HepG2 (cell line): ENCODE results near the gene KSR1. TPM values are rescaled to one million over a fixed set of nuclear protein-coding genes. Genes with fewer than 3 reads are reported as not detected.

Experiments used
- ATAC-seq: fragments of 200-7000 bp; cut with Tn5 transposase; 3 replicates; pipeline ENCODE4 v1.9.1; 2020; ENCODE audit warnings: mild to moderate bottlenecking, moderate library complexity
- BruUV-seq: library from RNA; stranded (reverse); fragments of 400-500 nt; replicated peaks from 2 replicates; lab custom pipeline; 2021; lab: Mats Ljungman, UMichigan
- CTCF ChIA-PET: fragments of 300-600 bp; formaldehyde crosslinking; extraction: SDS; loops from one replicate; lab custom pipeline; 2021; ENCODE audit warnings: low total read pairs, inconsistent platforms, low intra/inter-chr PET ratio; lab: Yijun Ruan, JAX
- POLR2A ChIA-PET: fragments of 350-600 bp; sonication (Branson Sonifier 250); formaldehyde crosslinking; loops from one replicate; lab custom pipeline; 2020; ENCODE audit warnings: antibody characterized with exemption, inconsistent platforms; lab: Yijun Ruan, JAX
- DNase-seq: peaks from one replicate; pipeline ENCODE4 v3.0.0-alpha.2; 2015; ENCODE audit warnings: low spot score
- FAIRE-seq: peaks from 3 replicates; lab custom pipeline; 2011; peaks lifted over from hg19 to GRCh38; lab: Jason Lieb, UNC
- H2AFZ ChIP-seq: one replicate; pipeline ENCODE4 v1.6.1; 2011; ENCODE audit warnings: low read length, inconsistent platforms
- H3K27ac ChIP-seq: fragments of 300-600 bp; 3 replicates; pipeline ENCODE4 v1.8.0; 2011; ENCODE audit warnings: mixed run types, mild to moderate bottlenecking, mixed read lengths, low read length, inconsistent platforms; ENCODE audit not compliant: insufficient read depth; ENCODE audit errors: extremely low read length
- H3K27me3 ChIP-seq, 2 experiments: fragments of 200-600 bp in 1 of 2; 2 replicates in 1 of 2; 3 replicates in 1 of 2; pipeline versions ENCODE4 v1.6.0 to v1.8.0; 2011; ENCODE audit warnings: low read length in 2 of 2, mild to moderate bottlenecking in 2 of 2, moderate library complexity in 2 of 2, inconsistent platforms in 1 of 2; ENCODE audit not compliant: insufficient read depth in 2 of 2, control insufficient read depth in 1 of 2
- H3K36me3 ChIP-seq, 2 experiments: fragments of 200-600 bp in 1 of 2; replicated peaks in 1 of 2; 2 replicates in 1 of 2; 3 replicates in 1 of 2; pipeline versions ENCODE4 v1.5.1 to v1.8.0; 2011; ENCODE audit warnings: low read length in 2 of 2, inconsistent platforms in 1 of 2; ENCODE audit not compliant: insufficient read depth in 2 of 2, control insufficient read depth in 1 of 2
- H3K4me1 ChIP-seq: 2 replicates; pipeline ENCODE4 v1.5.1; 2012; ENCODE audit warnings: low read length, inconsistent platforms; ENCODE audit not compliant: insufficient read depth
- H3K4me2 ChIP-seq: 2 replicates; pipeline ENCODE4 v1.6.0; 2011; ENCODE audit warnings: low read depth, low read length, inconsistent platforms
- H3K4me3 ChIP-seq, 3 experiments: fragments of 200-600 bp in 1 of 3; sonication (generic), shearing (Covaris generic) in 1 of 3; replicated peaks in 1 of 3; 2 replicates each; pipeline ENCODE4 v1.5.1; 2011 to 2016; ENCODE audit warnings: low read length in 3 of 3, inconsistent platforms in 2 of 3, low read depth in 2 of 3, mild to moderate bottlenecking in 2 of 3, control low read depth in 1 of 3, mixed read lengths in 1 of 3; ENCODE audit not compliant: insufficient read depth in 1 of 3
- H3K79me2 ChIP-seq: one replicate; pipeline ENCODE4 v1.6.1; 2011; ENCODE audit warnings: low read length, inconsistent platforms; ENCODE audit not compliant: insufficient read depth
- H3K9ac ChIP-seq: 2 replicates; pipeline ENCODE4 v1.6.0; 2011; ENCODE audit warnings: mild to moderate bottlenecking, low read depth, low read length, inconsistent platforms; ENCODE audit not compliant: insufficient read depth
- H3K9me3 ChIP-seq: 2 replicates; pipeline ENCODE4 v1.5.1; 2012; ENCODE audit warnings: mild to moderate bottlenecking, low read length
- H4K20me1 ChIP-seq: 2 replicates; pipeline ENCODE4 v1.6.0; 2011; ENCODE audit warnings: inconsistent platforms, mild to moderate bottlenecking, low read length, moderate library complexity; ENCODE audit not compliant: insufficient read depth
- ELF4 ChIP-seq: sonication (generic); formaldehyde crosslinking; IDR thresholded peaks from 2 replicates; pipeline ENCODE4 v1.5.0; 2020; ENCODE audit warnings: missing genetic modification reagents, mild to moderate bottlenecking, moderate library complexity, borderline replicate concordance
- GMEB2 ChIP-seq: IDR thresholded peaks from 2 replicates; pipeline ENCODE4 v1.6.1; 2016; ENCODE audit warnings: missing biosample characterization, missing genetic modification reagents, low read depth
- MBNL3 ChIP-seq: fragments of 250-450 bp; sonication (Bioruptor Pico); conservative IDR thresholded peaks from 2 replicates; pipeline ENCODE4 v1.8.0; 2022; ENCODE audit warnings: mild to moderate bottlenecking, inconsistent platforms
- MTA3 ChIP-seq: sonication (generic); formaldehyde crosslinking; IDR thresholded peaks from 2 replicates; pipeline ENCODE4 v1.4.0; 2020; ENCODE audit warnings: missing genetic modification reagents
- NAIF1 ChIP-seq: sonication (generic); formaldehyde crosslinking; IDR thresholded peaks from 2 replicates; pipeline ENCODE4 v1.5.0; 2020; ENCODE audit warnings: mild to moderate bottlenecking, missing genetic modification reagents, borderline replicate concordance
- NBN ChIP-seq: fragments of 450-650 bp; conservative IDR thresholded peaks from 2 replicates; pipeline ENCODE4 v1.6.1; 2017
- NRL ChIP-seq: sonication (generic); formaldehyde crosslinking; IDR thresholded peaks from 2 replicates; pipeline ENCODE4 v1.5.0; 2020; ENCODE audit warnings: missing genetic modification reagents, mild to moderate bottlenecking, moderate library complexity, borderline replicate concordance
- POLR2AphosphoS2 ChIP-seq: IDR thresholded peaks from 2 replicates; pipeline ENCODE4 v1.6.1; 2011; ENCODE audit warnings: low read depth, low read length, improper control_type of control experiment
- POLR2G ChIP-seq: fragments of 200-400 bp; formaldehyde crosslinking; IDR thresholded peaks from 2 replicates; pipeline ENCODE4 v1.6.1; 2018; ENCODE audit warnings: mild to moderate bottlenecking, low read depth, low read length, moderate library complexity
- RAD21 ChIP-seq: fragments of 450-650 bp; formaldehyde crosslinking; IDR thresholded peaks from 2 replicates; pipeline ENCODE4 v1.5.0; 2020; ENCODE audit warnings: mild to moderate bottlenecking
- SALL2 ChIP-seq: sonication (generic); formaldehyde crosslinking; IDR thresholded peaks from 2 replicates; pipeline ENCODE4 v1.8.1; 2023; ENCODE audit warnings: mild to moderate bottlenecking, missing genetic modification reagents, inconsistent platforms
- THAP8 ChIP-seq: sonication (generic); formaldehyde crosslinking; IDR thresholded peaks from 2 replicates; pipeline ENCODE4 v1.5.1; 2020; ENCODE audit warnings: missing genetic modification reagents, mild to moderate bottlenecking, borderline replicate concordance
- ZBTB4 ChIP-seq: sonication (generic); formaldehyde crosslinking; IDR thresholded peaks from 2 replicates; pipeline ENCODE4 v1.4.0; 2020; ENCODE audit warnings: missing genetic modification reagents, mild to moderate bottlenecking, borderline replicate concordance
- ZFP36 ChIP-seq: fragments of 150-350 bp; IDR thresholded peaks from 2 replicates; pipeline ENCODE4 v1.6.1; 2018; ENCODE audit warnings: borderline replicate concordance, low read length, low read depth; ENCODE audit not compliant: partially characterized antibody
- ZNF20 ChIP-seq: sonication (generic); formaldehyde crosslinking; IDR thresholded peaks from 2 replicates; pipeline ENCODE4 v1.4.0; 2020; ENCODE audit warnings: mild to moderate bottlenecking, moderate library complexity, missing genetic modification reagents
- ZNF530 ChIP-seq: sonication (generic); formaldehyde crosslinking; IDR thresholded peaks from 2 replicates; pipeline ENCODE4 v1.5.0; 2020; ENCODE audit warnings: low read depth, mild to moderate bottlenecking, missing genetic modification reagents
- ZNF75D ChIP-seq: sonication (generic); formaldehyde crosslinking; IDR thresholded peaks from 2 replicates; pipeline ENCODE4 v1.8.1; 2023; ENCODE audit warnings: missing genetic modification reagents, mild to moderate bottlenecking, borderline replicate concordance
- WGBS: methylation state at CpG from one replicate; pipeline ENCODE4 v1.1.6; 2017; ENCODE audit warnings: low lambda C conversion rate; 5-methylcytosine and 5-hydroxymethylcytosine counted together
- in situ Hi-C: cut with HindIII; loops from 2 replicates; pipeline ENCODE4 v1.10.0; 2017; ENCODE audit warnings: low pct_unique_long_range_greater_than_20kb; ENCODE audit not compliant: extremely low pct_ligation_motif_present
- intact Hi-C: fragments of 100-400 bp; cut with micrococcal nuclease; formaldehyde crosslinking; loops from one replicate; pipeline ENCODE4 v1.10.0; 2022; ENCODE audit not compliant: unreplicated experiment
- polyA plus RNA-seq, 8 experiments: library from polyadenylated mRNA; depleted of rRNA in 3 of 8; stranded (reverse) in 7 of 8; unstranded in 1 of 8; fragments of >200 nt; fragmentation: Illumina TruSeq in 4 of 8; extraction: Trizol in 4 of 8; gene quantifications; 2 replicates each; pipeline versions ENCODE4 v1.2.1 to v1.2.3, GENCODE V29; 2011 to 2016; ENCODE audit warnings: low read depth in 4 of 8, missing spikeins in 1 of 8, mixed read lengths in 1 of 8; ENCODE audit not compliant: insufficient read depth in 1 of 8
- total RNA-seq, 5 experiments: library from RNA; depleted of rRNA; stranded (reverse); fragments of >200 nt; fragmentation: Illumina TruSeq; extraction: Trizol; gene quantifications; 2 replicates each; pipeline ENCODE4 v1.2.3, GENCODE V29; 2016; ENCODE audit warnings: low read depth in 1 of 5

Gene KSR1
- total and polyA plus RNA-seq, 2 of the 13 experiments (the other 11 are each of a cell fraction or from before 2014, with no cell fraction given), result 10.1 to 16.6 TPM

- WGBS, result 97% methylated on average over 2 of the region's 2 CpGs
- ChIA-PET POLR2A (interaction anchor here (1.8 kb wide), 1 partner anchor 16 kb away, joined by 6 read pairs; no protein-coding TSS in a partner anchor), CTCF (no interaction called here)
- Histone ChIP-seq H3K79me2 (peaks cover 4% of the 10 kb centered on the region), H3K4me3 (no peak overlapping the region), H3K36me3 (peaks cover 0 to 4% of the 10 kb centered on the region in 2 experiments; a peak in 1 of 5 replicates), H3K4me1 (peaks cover 91% of the 10 kb centered on the region), H4K20me1 (peaks cover 4% of the 10 kb centered on the region; the same call in 1 of the 2 replicates), H3K27me3 (no peaks in the 10 kb centered on the region), H3K9ac (no peak overlapping the region), H2AFZ (no peak overlapping the region), H3K4me2 (no peak overlapping the region), H3K27ac (no peak overlapping the region), H3K9me3 (no peaks in the 10 kb centered on the region)
- intact Hi-C loops, result loop anchor here (10.0 kb wide), 1 partner anchor 241 kb away; no protein-coding TSS in a partner anchor
- DNase-seq (no peak), ATAC-seq (no peak), FAIRE-seq (no peak)
- TF ChIP-seq POLR2AphosphoS2 (no peak), MTA3 (CRISPR knock-in tag) (no peak), SALL2 (no peak), ZFP36 (no peak), ZBTB4 (CRISPR knock-in tag) (no peak), NRL (CRISPR knock-in tag) (no peak), NAIF1 (CRISPR knock-in tag) (no peak), ELF4 (CRISPR knock-in tag) (no peak), MBNL3 (CRISPR knock-in tag) (no peak), THAP8 (CRISPR knock-in tag) (no peak), GMEB2 (CRISPR knock-in tag) (no peak), ZNF75D (CRISPR knock-in tag) (no peak), POLR2G (no peak), NBN (no peak), ZNF530 (CRISPR knock-in tag) (no peak), RAD21 (no peak), ZNF20 (CRISPR knock-in tag) (no peak)
- BruUV-seq, result no TSS peak
- in situ Hi-C loops, result loop anchor here (10.0 kb wide), 1 partner anchor 221 kb away; no protein-coding TSS in a partner anchor
Observed at GRCh38 chr17:27575912-27576252, 119.6 kb downstream of the KSR1 start.
